ENCODE measurements around the gene CBY2.
"Not testable (repeated sequence)": the region's sequence is repeated elsewhere in the genome, so short reads cannot be mapped to it uniquely, and the experiment has no call there.

Gene CBY2, protein sequence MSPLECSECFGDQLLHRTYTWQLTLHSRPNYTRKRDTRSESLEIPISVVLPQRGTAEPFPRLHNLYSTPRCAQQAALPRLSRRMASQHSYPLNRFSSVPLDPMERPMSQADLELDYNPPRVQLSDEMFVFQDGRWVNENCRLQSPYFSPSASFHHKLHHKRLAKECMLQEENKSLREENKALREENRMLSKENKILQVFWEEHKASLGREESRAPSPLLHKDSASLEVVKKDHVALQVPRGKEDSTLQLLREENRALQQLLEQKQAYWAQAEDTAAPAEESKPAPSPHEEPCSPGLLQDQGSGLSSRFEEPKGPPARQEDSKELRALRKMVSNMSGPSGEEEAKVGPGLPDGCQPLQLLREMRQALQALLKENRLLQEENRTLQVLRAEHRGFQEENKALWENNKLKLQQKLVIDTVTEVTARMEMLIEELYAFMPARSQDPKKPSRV

DNA sequence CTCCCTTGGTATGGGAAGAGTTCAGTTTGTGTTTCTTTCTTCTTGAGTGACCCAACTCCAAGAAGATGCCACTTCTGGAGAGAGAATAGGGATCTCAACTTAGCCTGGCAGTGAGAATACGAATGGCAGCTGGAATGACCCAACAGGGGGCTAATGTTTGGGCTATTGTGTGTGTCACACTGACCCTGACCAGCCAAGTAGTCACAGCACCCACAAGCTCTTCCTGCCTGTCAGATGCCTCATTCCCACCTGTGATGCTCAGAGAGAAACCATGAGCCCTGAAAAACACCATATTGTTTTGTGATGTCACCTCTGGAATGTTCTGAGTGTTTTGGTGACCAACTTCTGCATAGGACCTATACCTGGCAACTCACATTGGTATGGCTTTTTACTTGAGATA lies at the start of gene CBY2:
CBY2 (plus strand) TSS at position 233 of the 400 bp plus-strand sequence; CDS start at position 304, 71 bp downstream.
- in situ Hi-C loops (cut with MboI; ENCODE audit: low sequenced_read_pairs, unreplicated experiment): loop anchor here (25.0 kb wide), 1 partner anchor 340 kb away; no protein-coding TSS in a partner anchor
- no peak for TF ChIP-seq CTCF (IDR thresholded peaks at IDR 0.05; ENCODE audit: borderline replicate concordance, control extremely low read depth, extremely low read depth, insufficient read depth, missing control alignments)
- DNase-seq (ENCODE audit: low spot score): no peak

- TF ChIP-seq CTCF (IDR thresholded peaks at IDR 0.05; ENCODE audit: borderline replicate concordance, control extremely low read depth, extremely low read depth, insufficient read depth, missing control alignments): no peak
- DNase-seq (ENCODE audit: low spot score): no peak
- in situ Hi-C loops (cut with MboI; ENCODE audit: low sequenced_read_pairs, unreplicated experiment): no loop called here
These were observed 47.3 kb upstream of the CBY2 start for GRCh38 chr13:45654633-45655349.

GRCh38 chr13:45658586-45659235 lies 43.4 kb upstream of the CBY2 start:
- no peak for TF ChIP-seq CTCF (IDR thresholded peaks at IDR 0.05; ENCODE audit: borderline replicate concordance, control extremely low read depth, extremely low read depth, insufficient read depth, missing control alignments)
- DNase-seq (ENCODE audit: low spot score): no peak
- in situ Hi-C loops (cut with MboI; ENCODE audit: low sequenced_read_pairs, unreplicated experiment): no loop called here

DNA sequence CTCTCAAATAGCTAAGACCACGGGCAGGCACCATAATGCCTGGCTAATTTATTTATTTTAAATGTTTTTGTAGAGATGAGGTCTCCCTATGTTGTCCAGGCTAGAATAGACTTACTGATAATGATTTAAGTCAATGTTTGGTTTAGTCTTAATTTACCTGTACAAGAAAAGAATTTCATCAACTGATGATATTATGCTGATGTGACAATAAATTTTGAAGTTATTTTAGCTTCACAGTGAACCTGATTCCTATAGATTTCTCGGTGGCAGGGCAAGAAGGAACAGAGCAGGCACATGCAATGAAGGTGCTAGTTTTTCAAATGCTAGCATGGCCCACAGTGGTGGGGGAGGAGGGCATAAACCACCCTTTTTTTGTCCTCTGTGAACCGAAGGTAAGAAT lies 42.6 kb upstream of the CBY2 start:
- no peak for DNase-seq (ENCODE audit: low spot score)
- in situ Hi-C loops (cut with MboI; ENCODE audit: low sequenced_read_pairs, unreplicated experiment): no loop called here
- TF ChIP-seq CTCF (IDR thresholded peaks at IDR 0.05; ENCODE audit: borderline replicate concordance, control extremely low read depth, extremely low read depth, insufficient read depth, missing control alignments): no peak

DNA sequence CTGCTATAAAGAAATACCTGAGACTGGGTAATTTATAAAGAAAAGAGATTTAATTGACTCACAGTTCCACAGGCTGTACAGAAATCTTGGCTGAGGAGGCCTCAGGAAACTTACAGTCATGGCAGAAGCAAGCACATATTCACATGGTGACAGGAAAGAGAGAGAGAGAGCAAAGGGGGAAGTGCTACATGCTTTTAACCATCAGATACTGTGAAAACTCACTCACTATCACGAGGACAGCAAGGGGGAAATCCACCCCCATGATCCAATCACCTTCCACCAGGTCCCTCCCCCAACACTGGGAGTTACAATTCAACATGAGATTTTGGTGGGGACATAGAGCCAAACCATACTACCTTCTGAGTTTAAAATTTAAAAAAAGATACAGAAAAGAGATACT lies 41.7 kb upstream of the CBY2 start:
- in situ Hi-C loops (cut with MboI; ENCODE audit: low sequenced_read_pairs, unreplicated experiment); DNase-seq (ENCODE audit: low spot score): not testable (repeated sequence)

DNA sequence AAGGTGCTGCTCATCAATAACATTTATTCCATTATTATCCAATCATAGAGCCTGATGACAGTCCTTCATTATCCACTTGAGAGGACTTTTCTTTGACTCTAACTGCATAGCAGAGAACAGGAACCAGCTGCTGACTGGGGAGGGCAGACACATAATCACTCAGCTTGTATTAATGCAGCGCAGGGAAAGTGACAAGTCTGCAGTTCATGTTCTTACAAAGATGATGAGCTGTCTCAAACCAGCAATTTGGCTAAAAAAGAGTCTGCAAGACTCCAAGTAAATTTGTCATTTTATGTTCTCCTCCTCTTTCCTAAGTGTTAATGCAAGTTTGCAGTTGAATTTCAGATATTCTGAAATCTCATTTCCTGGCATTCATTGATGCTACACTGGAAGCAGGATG lies 40.0 kb upstream of the CBY2 start:
- in situ Hi-C loops (cut with MboI; ENCODE audit: low sequenced_read_pairs, unreplicated experiment): no loop called here
- TF ChIP-seq CTCF (IDR thresholded peaks at IDR 0.05; ENCODE audit: borderline replicate concordance, control extremely low read depth, extremely low read depth, insufficient read depth, missing control alignments): no peak
- DNase-seq (ENCODE audit: low spot score): no peak

GRCh38 chr13:45662903-45663302 lies 39.2 kb upstream of the CBY2 start:
- in situ Hi-C loops (cut with MboI; ENCODE audit: low sequenced_read_pairs, unreplicated experiment): not testable (repeated sequence)

GRCh38 chr13:45669626-45670025 lies 32.5 kb upstream of the CBY2 start:
- not testable (repeated sequence) for DNase-seq (ENCODE audit: low spot score)

More at GRCh38 chr13:45662903-45663302, 39.2 kb upstream of the CBY2 start:
- DNase-seq (ENCODE audit: low spot score): not testable (repeated sequence)

More at GRCh38 chr13:45669626-45670025, 32.5 kb upstream of the CBY2 start:
- in situ Hi-C loops (cut with MboI; ENCODE audit: low sequenced_read_pairs, unreplicated experiment): not testable (repeated sequence)
